Psoas muscle (tissue), 8 donors: ENCODE measurements around the gene CDC7. TPM values are rescaled to one million over a fixed set of nuclear protein-coding genes. Genes with fewer than 3 reads are reported as not detected.

ENCODE experiments used
- ATAC-seq, 4 donors: fragments of 200-7000 bp; cut with Tn5 transposase; one replicate each; pipeline ENCODE4 v1.9.1; 2020; ENCODE audit warnings: moderate library complexity in 3 of 4, mild to moderate bottlenecking in 2 of 4
- DNase-seq, 2 donors: peaks; one replicate each; pipeline ENCODE4 v3.0.0-alpha.2; 2020
- H3K27ac ChIP-seq: fragments of 200-600 bp; one replicate; pipeline ENCODE4 v1.8.0; 2022
- H3K27me3 ChIP-seq, 3 donors: fragments of 200-600 bp in 1 of 3; one replicate each; pipeline versions ENCODE4 v1.6.1 to v1.8.0; 2013 to 2022; ENCODE audit warnings: low read length in 2 of 3, mild to moderate bottlenecking in 2 of 3, moderate library complexity in 1 of 3; ENCODE audit not compliant: insufficient read depth in 3 of 3
- H3K36me3 ChIP-seq, 2 donors: fragments of 200-600 bp in 1 of 2; one replicate each; pipeline versions ENCODE4 v1.6.1 to v1.8.0; 2013 to 2022; ENCODE audit warnings: low read depth in 1 of 2, mild to moderate bottlenecking in 1 of 2, moderate library complexity in 1 of 2; ENCODE audit not compliant: insufficient read depth in 1 of 2
- H3K4me1 ChIP-seq: fragments of 200-600 bp; one replicate; pipeline ENCODE4 v1.8.0; 2022
- H3K4me3 ChIP-seq: fragments of 200-600 bp; one replicate; pipeline ENCODE4 v1.8.0; 2022; ENCODE audit warnings: mild to moderate bottlenecking
- H3K9me3 ChIP-seq: fragments of 200-600 bp; one replicate; pipeline ENCODE4 v1.8.0; 2022
- CTCF ChIP-seq: fragments of 200-600 bp; IDR thresholded peaks from one replicate; pipeline ENCODE4 v1.8.0; 2022; ENCODE audit warnings: antibody characterized with exemption
- WGBS, 3 donors: extraction: QIAGEN DNeasy Blood & Tissue Kit; methylation state at CpG; one replicate each; pipeline versions ENCODE4 v1.1.6 to v1.1.7; 2013; 5-methylcytosine and 5-hydroxymethylcytosine counted together
- intact Hi-C, 2 donors: fragments of 100-400 bp; cut with DNase I; formaldehyde crosslinking; loops; one replicate each; pipeline versions ENCODE4 v1.11.0 to v1.14.2; 2022
- polyA plus RNA-seq, 3 donors: library from polyadenylated mRNA; stranded (reverse); fragments of 200-250 nt; gene quantifications; one replicate each; pipeline ENCODE4 v1.2.3, GENCODE V29; 2013
- total RNA-seq, 4 donors: library from RNA; stranded (reverse); fragmentation: NEBNext Ultra II Directional in 2 of 4; extraction: Animal tissue kit (Norgen Biotek cat#: 25700) in 2 of 4; gene quantifications; one replicate each; pipeline versions ENCODE4 v1.2.1 to v1.2.4, GENCODE V29; 2021 to 2023
- donor health status: healthy with polysubstance abuse.
- donor health status: DM: no; HTN: no; CAD: no; lungs with moderate emphysema.
- donor health status: Bipolar disorder and iron deficiency.
- donor health status: healthy.
- donor health status: DM: yes; HTN: yes; CAD: no.
- donor health status: DM: no; HTN: no; CAD: no.
- donor health status: DM: no; HTN: no; CAD: no.
- donor health status: DM: yes; HTN: yes; CAD: no.

The CDC7 gene
- total and polyA plus RNA-seq, 7 donors = 0.25 to 1.4 (median 0.54) TPM

DNA sequence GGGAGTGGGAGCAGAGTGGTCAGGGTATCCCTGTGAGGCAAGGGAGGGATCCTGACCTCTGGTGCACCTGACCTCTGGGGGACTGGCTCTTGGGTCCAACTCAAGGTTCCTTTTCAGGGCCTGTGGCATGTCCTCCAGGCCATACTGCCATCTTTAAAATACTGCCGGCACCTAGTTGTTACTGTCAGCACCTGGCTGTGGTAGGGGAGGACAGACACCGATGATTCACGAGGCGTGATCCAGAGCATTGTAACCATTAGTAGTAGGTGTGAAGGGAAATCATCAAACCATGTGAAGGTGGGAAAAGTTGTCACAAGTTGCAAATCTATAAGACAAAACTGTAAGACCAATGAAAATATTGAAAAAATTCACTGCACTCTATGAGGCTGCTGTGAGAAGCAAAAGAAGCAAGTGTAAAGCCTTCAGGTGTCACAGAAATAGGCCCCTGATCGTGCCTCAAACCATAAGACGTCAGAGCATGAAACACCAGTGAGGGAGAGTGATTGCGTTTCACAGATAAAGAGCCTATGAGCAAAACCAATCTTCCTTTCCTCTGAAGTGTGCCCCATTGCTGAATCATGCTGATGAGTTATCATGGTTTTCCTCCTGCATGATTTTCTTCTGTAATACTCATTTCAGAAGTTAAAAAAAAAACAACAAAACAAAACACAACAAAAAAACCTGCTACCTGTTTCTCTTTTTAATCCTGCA lies 55.3 kb downstream of the CDC7 start:
- 77 to 93% (median 87%) methylated on average over 7 of the region's 7 CpGs for WGBS, 3 donors
- H3K4me3 ChIP-seq = no peak overlapping the region
- no peaks in the 10 kb centered on the region for H3K27me3 ChIP-seq
- no peaks in the 10 kb centered on the region for H3K9me3 ChIP-seq
- intact Hi-C loops = no loop called here
- H3K27ac ChIP-seq = no peak overlapping the region
- H3K36me3 ChIP-seq = no peaks in the 10 kb centered on the region
- no peak for DNase-seq
- ATAC-seq = no peak
- H3K4me1 ChIP-seq = peaks cover 9% of the 10 kb centered on the region
- no peak for TF ChIP-seq CTCF

DNA sequence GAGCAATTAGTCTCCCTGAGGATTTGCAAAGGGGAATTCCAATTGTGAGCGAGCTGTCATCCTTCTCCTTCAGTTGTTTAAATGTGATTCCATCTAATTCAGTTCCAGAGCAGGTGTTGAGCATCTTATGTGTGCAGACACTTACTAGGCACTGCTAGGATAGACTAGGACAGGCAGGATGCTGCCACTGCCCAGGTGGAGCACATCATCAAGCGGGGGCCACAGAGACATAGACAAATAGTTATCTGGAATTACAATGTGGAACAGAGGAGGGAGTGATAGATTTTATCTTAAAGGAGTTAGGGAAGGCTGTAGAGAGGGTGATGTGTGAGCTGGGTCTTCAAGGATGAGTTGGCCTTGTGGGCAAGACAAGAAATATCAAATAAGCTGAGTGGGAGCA lies 55.9 kb downstream of the CDC7 start:
- H3K36me3 ChIP-seq = no peaks in the 10 kb centered on the region
- H3K27me3 ChIP-seq = no peaks in the 10 kb centered on the region
- no peak for TF ChIP-seq CTCF
- no peaks in the 10 kb centered on the region for H3K9me3 ChIP-seq
- DNase-seq (no peak), ATAC-seq (no peak)
- intact Hi-C loops = no loop called here
- peaks cover 9% of the 10 kb centered on the region for H3K4me1 ChIP-seq
- no peak overlapping the region for H3K27ac ChIP-seq
- WGBS, 3 donors = 82 to 92% (median 92%) methylated on average over 2 of the region's 2 CpGs
- no peak overlapping the region for H3K4me3 ChIP-seq

DNA sequence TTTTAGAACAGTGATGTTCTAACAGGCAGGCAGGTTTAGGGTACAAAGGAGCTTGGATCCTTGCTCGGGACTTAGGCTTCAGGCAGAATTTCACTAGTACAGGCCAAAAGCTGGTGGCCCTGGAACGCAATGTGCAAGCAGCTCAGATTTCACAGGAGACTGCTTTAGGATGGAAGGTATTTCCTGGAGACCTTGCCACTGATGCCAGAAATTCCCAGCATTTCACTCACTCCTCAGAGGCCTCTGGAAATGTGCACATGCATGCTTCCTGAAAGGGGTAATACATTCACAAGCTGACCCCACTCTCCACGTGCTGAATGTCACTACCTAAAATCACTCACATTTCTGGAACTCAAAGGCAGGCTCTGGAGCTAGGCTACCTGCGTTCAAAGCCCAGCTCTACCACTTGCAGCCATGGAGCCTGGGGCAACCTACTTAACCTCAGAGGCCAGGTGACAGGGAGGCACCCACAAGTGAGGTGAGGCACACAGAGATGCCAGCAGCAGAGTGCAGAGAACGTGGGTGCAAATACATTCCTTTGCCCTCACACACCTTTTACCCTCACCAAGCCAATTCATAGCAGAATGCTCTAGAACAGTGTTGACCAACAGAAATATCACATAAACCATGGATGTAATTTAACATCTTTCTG lies 56.5 kb downstream of the CDC7 start:
- intact Hi-C loops = no loop called here
- ATAC-seq = peak in 1 of 4 donors; percentile 49
- TF ChIP-seq CTCF = no peak

GRCh38 chr1:91557826-91558225 lies 57.2 kb downstream of the CDC7 start:
- Histone ChIP-seq H3K4me3 (no peak overlapping the region), H3K27me3 (no peaks in the 10 kb centered on the region), H3K36me3 (no peaks in the 10 kb centered on the region), H3K9me3 (no peaks in the 10 kb centered on the region), H3K27ac (no peak overlapping the region), H3K4me1 (peaks cover 9% of the 10 kb centered on the region)
- 0 to 100% (median 38%) methylated on average over 1 of the region's 1 CpG for WGBS, 3 donors
- intact Hi-C loops = no loop called here
- no peak for TF ChIP-seq CTCF
- no peak for ATAC-seq
- DNase-seq = no peak

More for the DNA sequence above, 56.5 kb downstream of the CDC7 start:
- Histone ChIP-seq H3K27me3 (no peaks in the 10 kb centered on the region), H3K27ac (no peak overlapping the region), H3K4me3 (no peak overlapping the region), H3K4me1 (peaks cover 9% of the 10 kb centered on the region), H3K9me3 (no peaks in the 10 kb centered on the region), H3K36me3 (no peaks in the 10 kb centered on the region)
- WGBS, 3 donors = 33 to 48% (median 46%) methylated on average over 5 of the region's 5 CpGs
- DNase-seq = no peak
